Hepatocyte (in vitro differentiated cells): ENCODE results near the gene SRCIN1.

Source experiments
- EZH2 ChIP-seq: fragments of 200-600 bp; sonication (generic); IDR thresholded peaks from 2 replicates; pipeline ENCODE4 v1.6.1; 2016; ENCODE audit warnings: antibody characterized with exemption, mild to moderate bottlenecking, borderline replicate concordance
- EZH2phosphoT487 ChIP-seq: fragments of 200-600 bp; sonication (generic); IDR thresholded peaks from one replicate; pipeline ENCODE4 v1.6.1; 2018; ENCODE audit warnings: antibody characterized with exemption, mild to moderate bottlenecking, low read depth, moderate library complexity; ENCODE audit not compliant: unreplicated experiment, severe bottlenecking
- TF ChIP-seq, protein P1 (sequence below): fragments of 200-600 bp; sonication (generic); IDR thresholded peaks from 2 replicates; pipeline ENCODE4 v1.5.1; 2016; ENCODE audit warnings: antibody characterized with exemption, mild to moderate bottlenecking; ENCODE audit not compliant: poor library complexity

DNA sequence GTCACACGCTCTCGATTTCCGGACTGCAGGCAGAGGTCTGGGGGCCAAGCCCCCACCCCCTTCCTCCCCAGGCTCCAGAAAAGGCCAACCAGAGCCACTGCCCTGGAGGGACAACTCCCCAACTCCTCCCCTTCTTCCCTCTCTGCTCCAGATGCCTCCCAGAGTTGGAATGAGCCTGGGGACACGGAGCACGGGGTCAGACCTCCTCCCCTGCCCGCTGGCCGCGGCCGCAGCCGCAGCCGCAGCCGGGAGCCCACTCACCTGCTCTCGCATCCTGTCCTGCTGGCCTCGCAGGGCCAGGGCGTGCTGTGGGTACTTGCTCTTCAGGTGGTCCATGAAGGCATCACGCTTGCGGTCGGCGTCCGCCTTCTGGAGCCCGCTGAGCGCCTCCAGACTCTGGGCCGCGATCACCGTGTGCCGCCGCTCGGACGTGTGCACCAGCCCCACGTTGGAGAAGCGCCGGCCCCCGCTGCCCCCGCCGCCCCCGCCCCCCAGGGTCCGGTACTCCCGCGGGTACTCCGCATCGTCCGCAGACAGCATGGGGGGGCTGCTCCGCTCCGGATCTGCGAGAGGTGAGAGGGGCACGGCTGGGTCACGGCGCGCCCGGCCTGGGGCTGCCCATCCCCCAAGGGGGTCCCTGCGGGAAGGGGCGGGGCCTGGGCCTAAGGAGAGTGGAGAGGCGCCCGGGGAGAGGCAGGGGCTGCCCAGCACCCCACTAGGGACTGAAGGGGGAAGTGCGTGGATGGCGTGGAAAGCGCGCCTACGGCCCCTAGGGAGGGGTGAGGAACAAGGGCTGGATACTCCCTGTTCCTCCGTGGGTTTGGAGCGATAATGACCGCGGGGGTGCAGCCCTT, 27.3 kb downstream of the SRCIN1 start:
- TF ChIP-seq, protein P1, sequence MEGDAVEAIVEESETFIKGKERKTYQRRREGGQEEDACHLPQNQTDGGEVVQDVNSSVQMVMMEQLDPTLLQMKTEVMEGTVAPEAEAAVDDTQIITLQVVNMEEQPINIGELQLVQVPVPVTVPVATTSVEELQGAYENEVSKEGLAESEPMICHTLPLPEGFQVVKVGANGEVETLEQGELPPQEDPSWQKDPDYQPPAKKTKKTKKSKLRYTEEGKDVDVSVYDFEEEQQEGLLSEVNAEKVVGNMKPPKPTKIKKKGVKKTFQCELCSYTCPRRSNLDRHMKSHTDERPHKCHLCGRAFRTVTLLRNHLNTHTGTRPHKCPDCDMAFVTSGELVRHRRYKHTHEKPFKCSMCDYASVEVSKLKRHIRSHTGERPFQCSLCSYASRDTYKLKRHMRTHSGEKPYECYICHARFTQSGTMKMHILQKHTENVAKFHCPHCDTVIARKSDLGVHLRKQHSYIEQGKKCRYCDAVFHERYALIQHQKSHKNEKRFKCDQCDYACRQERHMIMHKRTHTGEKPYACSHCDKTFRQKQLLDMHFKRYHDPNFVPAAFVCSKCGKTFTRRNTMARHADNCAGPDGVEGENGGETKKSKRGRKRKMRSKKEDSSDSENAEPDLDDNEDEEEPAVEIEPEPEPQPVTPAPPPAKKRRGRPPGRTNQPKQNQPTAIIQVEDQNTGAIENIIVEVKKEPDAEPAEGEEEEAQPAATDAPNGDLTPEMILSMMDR = no peak
- TF ChIP-seq EZH2 (peak; percentile 73), EZH2phosphoT487 (peak; percentile 43)
